H9 (cell line): Measurements from ENCODE around the gene PPP1R9A. TPM values are rescaled to one million over a fixed set of nuclear protein-coding genes. Genes with fewer than 3 reads are reported as not detected.

ENCODE experiments used
- DNase-seq: peaks from one replicate; pipeline ENCODE4 v3.0.0-alpha.2; 2017
- H2AFZ ChIP-seq: one replicate; pipeline ENCODE4 v1.6.1; 2013; ENCODE audit warnings: mild to moderate bottlenecking, low read length, control low read depth, moderate library complexity
- H2AK5ac ChIP-seq: 2 replicates; pipeline ENCODE4 v1.6.1; 2013; ENCODE audit warnings: low read length, control low read depth, mixed read lengths; ENCODE audit not compliant: insufficient read length
- H2BK120ac ChIP-seq: one replicate; pipeline ENCODE4 v1.6.1; 2013; ENCODE audit warnings: low read depth, mild to moderate bottlenecking, low read length, control low read depth, inconsistent platforms; ENCODE audit not compliant: poor library complexity, severe bottlenecking
- H2BK12ac ChIP-seq: 2 replicates; pipeline ENCODE4 v1.6.1; 2013; ENCODE audit warnings: low read length, control low read depth, mixed read lengths, low read depth; ENCODE audit not compliant: insufficient read length
- H2BK15ac ChIP-seq: 2 replicates; pipeline ENCODE4 v1.6.1; 2013; ENCODE audit warnings: low read depth, low read length, control low read depth
- H2BK20ac ChIP-seq: one replicate; pipeline ENCODE4 v1.6.1; 2013; ENCODE audit warnings: low read depth, mild to moderate bottlenecking, low read length, control low read depth, inconsistent platforms; ENCODE audit not compliant: poor library complexity, severe bottlenecking
- H2BK5ac ChIP-seq: 2 replicates; pipeline ENCODE4 v1.6.1; 2013; ENCODE audit warnings: low read length, control low read depth, mixed read lengths; ENCODE audit not compliant: insufficient read length
- H3K14ac ChIP-seq: 2 replicates; pipeline ENCODE4 v1.6.1; 2013; ENCODE audit warnings: low read length, control low read depth; ENCODE audit not compliant: insufficient read depth
- H3K18ac ChIP-seq: 2 replicates; pipeline ENCODE4 v1.6.1; 2013; ENCODE audit warnings: low read depth, mild to moderate bottlenecking, mixed read lengths, low read length, control low read depth; ENCODE audit not compliant: insufficient read length
- H3K23ac ChIP-seq: 2 replicates; pipeline ENCODE4 v1.6.1; 2013; ENCODE audit warnings: low read length, control low read depth, mixed read lengths, low read depth; ENCODE audit not compliant: insufficient read length
- H3K23me2 ChIP-seq: 2 replicates; pipeline ENCODE4 v1.6.1; 2013; ENCODE audit warnings: low read depth, mild to moderate bottlenecking, mixed read lengths, low read length, control low read depth; ENCODE audit not compliant: insufficient read length, poor library complexity, severe bottlenecking
- H3K27ac ChIP-seq: 2 replicates; pipeline ENCODE4 v1.5.1; 2013; ENCODE audit warnings: low read length, control low read depth, mixed read lengths, low read depth; ENCODE audit not compliant: insufficient read length
- H3K27me3 ChIP-seq: 2 replicates; pipeline ENCODE4 v1.6.1; 2013; ENCODE audit warnings: low read length, control low read depth, inconsistent platforms; ENCODE audit not compliant: insufficient read depth
- H3K4ac ChIP-seq: 2 replicates; pipeline ENCODE4 v1.6.1; 2013; ENCODE audit warnings: low read depth, mild to moderate bottlenecking, control low read depth, inconsistent platforms, low read length, moderate library complexity
- H3K4me1 ChIP-seq: 2 replicates; pipeline ENCODE4 v1.6.1; 2013; ENCODE audit warnings: low read length, control low read depth, inconsistent platforms; ENCODE audit not compliant: insufficient read depth
- H3K4me2 ChIP-seq: 2 replicates; pipeline ENCODE4 v1.6.1; 2013; ENCODE audit warnings: low read length, control low read depth, mixed read lengths; ENCODE audit not compliant: insufficient read length, insufficient read depth
- H3K56ac ChIP-seq: 2 replicates; pipeline ENCODE4 v1.6.1; 2013; ENCODE audit warnings: low read depth, mild to moderate bottlenecking, mixed read lengths, low read length, control low read depth; ENCODE audit not compliant: insufficient read length
- H3K79me1 ChIP-seq: 2 replicates; pipeline ENCODE4 v1.6.1; 2013; ENCODE audit warnings: low read depth, mild to moderate bottlenecking, moderate library complexity, low read length, control low read depth, inconsistent platforms; ENCODE audit not compliant: insufficient read depth, poor library complexity, severe bottlenecking
- H3K79me2 ChIP-seq: 2 replicates; pipeline ENCODE4 v1.6.1; 2013; ENCODE audit warnings: low read length, control low read depth, inconsistent platforms; ENCODE audit not compliant: insufficient read depth
- H3K9ac ChIP-seq: 2 replicates; pipeline ENCODE4 v1.6.1; 2013; ENCODE audit warnings: low read length, control low read depth, mixed read lengths; ENCODE audit not compliant: insufficient read length; ENCODE audit errors: extremely low read depth
- H3K9me3 ChIP-seq: one replicate; pipeline ENCODE4 v1.6.1; 2013; ENCODE audit warnings: low read depth, low read length, inconsistent platforms; ENCODE audit not compliant: control insufficient read depth
- H3T11ph ChIP-seq: one replicate; pipeline ENCODE4 v1.6.1; 2013; ENCODE audit warnings: mild to moderate bottlenecking, low read length, control low read depth, inconsistent platforms
- H4K20me1 ChIP-seq: one replicate; pipeline ENCODE4 v1.6.1; 2013; ENCODE audit not compliant: control insufficient read depth, insufficient read length, insufficient read depth
- H4K5ac ChIP-seq: 2 replicates; pipeline ENCODE4 v1.6.1; 2013; ENCODE audit warnings: low read depth, mild to moderate bottlenecking, mixed read lengths, low read length, control low read depth; ENCODE audit not compliant: insufficient read length
- H4K8ac ChIP-seq: replicated peaks from 2 replicates; pipeline ENCODE4 v1.6.1; 2013; ENCODE audit warnings: low read length, control low read depth, mixed read lengths, low read depth; ENCODE audit not compliant: insufficient read length
- H4K91ac ChIP-seq: 2 replicates; pipeline ENCODE4 v1.6.1; 2013; ENCODE audit warnings: low read depth, mild to moderate bottlenecking, moderate library complexity, mixed read lengths, low read length, control low read depth; ENCODE audit not compliant: insufficient read length
- H3K27ac Mint-ChIP-seq, 3 experiments: 2 replicates in 2 of 3; 3 replicates in 1 of 3; pipeline ENCODE4 v1.8.0; 2020 to 2021; ENCODE audit warnings: mixed read lengths in 3 of 3, mild to moderate bottlenecking in 1 of 3, moderate library complexity in 1 of 3
- H3K27me3 Mint-ChIP-seq: 2 replicates; pipeline ENCODE4 v1.8.0; 2021; ENCODE audit warnings: low read depth, mild to moderate bottlenecking, moderate library complexity, mixed read lengths
- H3K36me3 Mint-ChIP-seq, 3 experiments: 2 replicates in 2 of 3; 3 replicates in 1 of 3; pipeline ENCODE4 v1.8.0; 2020 to 2021; ENCODE audit warnings: low read depth in 3 of 3, mixed read lengths in 3 of 3; ENCODE audit not compliant: insufficient read depth in 1 of 3
- H3K4me1 Mint-ChIP-seq, 2 experiments: 2 replicates each; pipeline ENCODE4 v1.8.0; 2020; ENCODE audit warnings: mixed read lengths in 2 of 2
- H3K4me3 Mint-ChIP-seq, 2 experiments: 2 replicates in 1 of 2; 3 replicates in 1 of 2; pipeline ENCODE4 v1.8.0; 2020 to 2021; ENCODE audit warnings: mild to moderate bottlenecking in 2 of 2, mixed read lengths in 2 of 2, moderate library complexity in 1 of 2
- H3K9me3 Mint-ChIP-seq, 2 experiments: 2 replicates in 1 of 2; 3 replicates in 1 of 2; pipeline ENCODE4 v1.8.0; 2020; ENCODE audit warnings: mild to moderate bottlenecking in 2 of 2, mixed read lengths in 2 of 2, moderate library complexity in 1 of 2
- CTCF ChIP-seq: fragments of 200-600 bp; sonication (generic); conservative IDR thresholded peaks from 3 replicates; pipeline ENCODE4 v1.8.0; 2021; ENCODE audit warnings: antibody characterized with exemption, mild to moderate bottlenecking
- WGBS: extraction: QIAGEN DNeasy Blood & Tissue Kit; methylation state at CpG from one replicate; pipeline ENCODE4 v1.1.7; 2013; ENCODE audit warnings: missing lambda C conversion rate, low lambda C conversion rate, mixed read lengths; ENCODE audit not compliant: insufficient read length; ENCODE audit errors: extremely low coverage; 5-methylcytosine and 5-hydroxymethylcytosine counted together
- total RNA-seq: library from RNA; stranded (reverse); gene quantifications from 2 replicates; pipeline ENCODE4 v1.2.1, GENCODE V29; 2021

The PPP1R9A gene
- total RNA-seq, 1 experiment from 2014 or later = 17.0 TPM

- Histone ChIP-seq H3T11ph (no peak overlapping the region), H4K8ac (no peak overlapping the region), H4K5ac (no peak overlapping the region), H3K56ac (no peak overlapping the region), H3K27me3 (peaks cover 2% of the 10 kb centered on the region; the same call in 1 of the 2 replicates), H2AFZ (no peak overlapping the region), H2AK5ac (no peak overlapping the region), H2BK12ac (no peak overlapping the region), H3K18ac (no peak overlapping the region), H3K79me1 (no peaks in the 10 kb centered on the region), H3K79me2 (no peaks in the 10 kb centered on the region), H2BK120ac (no peak overlapping the region), H2BK15ac (no peak overlapping the region), H3K23me2 (peaks cover 3% of the 10 kb centered on the region), H3K9ac (no peak overlapping the region), H2BK5ac (no peak overlapping the region), H4K20me1 (no peaks in the 10 kb centered on the region), H3K4ac (no peak overlapping the region), H3K27ac (no peak overlapping the region), H3K9me3 (no peaks in the 10 kb centered on the region), H2BK20ac (no peak overlapping the region), H3K14ac (no peak overlapping the region), H3K4me2 (no peak overlapping the region), H4K91ac (no peak overlapping the region), H3K23ac (no peak overlapping the region), H3K4me1 (no peaks in the 10 kb centered on the region)
- WGBS = no CpG with 5 or more reads among the region's 8 CpGs
- Mint-ChIP-seq H3K4me3 (no peak overlapping the region), H3K27ac (no peak overlapping the region), H3K27me3 (peaks cover 23% of the 10 kb centered on the region), H3K36me3 (no peaks in the 10 kb centered on the region), H3K4me1 (peaks cover 11 to 22% of the 10 kb centered on the region in 2 experiments), H3K9me3 (no peaks in the 10 kb centered on the region)
- no peak for TF ChIP-seq CTCF
- no peak for DNase-seq
These were observed 415.0 kb downstream of the PPP1R9A start for GRCh38 chr7:95322396-95322795.
